B cell (primary cell): ENCODE measurements around the gene CACHD1. TPM values are rescaled to one million over a fixed set of nuclear protein-coding genes. Genes with fewer than 3 reads are reported as not detected.

Source experiments
- ATAC-seq: fragments of 200-7000 bp; cut with Tn5 transposase; one replicate; pipeline ENCODE4 v1.10.0; 2021; ENCODE audit warnings: low read depth, mild to moderate bottlenecking, moderate number of reproducible peaks, moderate library complexity
- CTCF ChIA-PET: fragments of 350-600 bp; sonication (Branson Sonifier 250); formaldehyde crosslinking; loops from one replicate; lab custom pipeline; 2021; ENCODE audit warnings: antibody characterized with exemption, inconsistent platforms; lab: Charles Lee
- POLR2A ChIA-PET: fragments of 350-600 bp; sonication (Branson Sonifier 250); formaldehyde crosslinking; loops from one replicate; lab custom pipeline; 2021; ENCODE audit warnings: antibody characterized with exemption; lab: Charles Lee
- DNase-seq: peaks from one replicate; pipeline ENCODE4 v3.0.0; 2013
- H2AFZ ChIP-seq: 2 replicates; pipeline ENCODE4 v1.6.1; 2012; ENCODE audit warnings: mild to moderate bottlenecking, low read depth, low read length; ENCODE audit not compliant: insufficient read depth, poor library complexity, severe bottlenecking
- H3K27ac ChIP-seq, 2 donors: 1 replicate in 1 of 2; 2 replicates in 1 of 2; pipeline ENCODE4 v1.5.1; 2012 to 2013; ENCODE audit warnings: low read length in 2 of 2, mild to moderate bottlenecking in 2 of 2, moderate library complexity in 1 of 2
- H3K27me3 ChIP-seq, 4 experiments: fragments of 200-600 bp in 1 of 4; sonication (generic) in 1 of 4; replicated peaks in 1 of 4; 1 replicate in 2 of 4; 2 replicates in 2 of 4; pipeline versions ENCODE4 v1.6.1 to v1.7.0; 2013 to 2016; ENCODE audit warnings: low read length in 3 of 4, mild to moderate bottlenecking in 2 of 4, mixed read lengths in 1 of 4, moderate library complexity in 1 of 4; ENCODE audit not compliant: insufficient read depth in 4 of 4, control insufficient read depth in 3 of 4; ENCODE audit errors: control extremely low read depth in 1 of 4
- H3K36me3 ChIP-seq, 2 experiments: replicated peaks in 1 of 2; 1 replicate in 1 of 2; 2 replicates in 1 of 2; pipeline versions ENCODE4 v1.6.1 to v1.7.1; 2013; ENCODE audit warnings: low read length in 1 of 2; ENCODE audit not compliant: insufficient read depth in 2 of 2, control insufficient read depth in 1 of 2; ENCODE audit errors: control extremely low read depth in 1 of 2, extremely low read depth in 1 of 2
- H3K4me1 ChIP-seq, 2 donors: fragments of 200-600 bp in 1 of 2; sonication (generic) in 1 of 2; 1 replicate in 1 of 2; 2 replicates in 1 of 2; pipeline versions ENCODE4 v1.5.1 to v1.6.1; 2013 to 2017; ENCODE audit warnings: low read length in 2 of 2; ENCODE audit not compliant: control insufficient read depth in 2 of 2, insufficient read depth in 2 of 2
- H3K4me2 ChIP-seq: replicated peaks from 2 replicates; pipeline ENCODE3; 2012; ENCODE audit warnings: mild to moderate bottlenecking, low read depth, low read length; ENCODE audit not compliant: poor library complexity, severe bottlenecking
- H3K4me3 ChIP-seq, 5 experiments: fragments of 200-600 bp in 1 of 5; sonication (generic) in 1 of 5; 1 replicate in 3 of 5; 2 replicates in 2 of 5; pipeline versions ENCODE4 v1.5.1 to v1.7.0; 2011 to 2016; ENCODE audit warnings: low read length in 4 of 5, mild to moderate bottlenecking in 4 of 5, low read depth in 2 of 5, control low read depth in 1 of 5, moderate library complexity in 1 of 5; ENCODE audit not compliant: insufficient read depth in 1 of 5; ENCODE audit errors: control extremely low read depth in 1 of 5, extremely low read depth in 1 of 5
- H3K79me2 ChIP-seq: fragments of 200-600 bp; sonication (generic); one replicate; pipeline ENCODE4 v1.6.0; 2016; ENCODE audit warnings: low read length; ENCODE audit not compliant: control insufficient read depth, insufficient read depth
- H3K9ac ChIP-seq: fragments of 200-600 bp; sonication (generic); 2 replicates; pipeline ENCODE4 v1.6.1; 2017; ENCODE audit warnings: mild to moderate bottlenecking, low read length, moderate library complexity
- H3K9me3 ChIP-seq, 3 donors: one replicate each; pipeline versions ENCODE4 v1.6.1 to v1.7.1; 2013; ENCODE audit warnings: low read length in 2 of 3; ENCODE audit not compliant: control insufficient read depth in 2 of 3, insufficient read depth in 1 of 3; ENCODE audit errors: control extremely low read depth in 1 of 3
- H4K20me1 ChIP-seq: 2 replicates; pipeline ENCODE4 v1.6.0; 2012; ENCODE audit warnings: mild to moderate bottlenecking, low read length; ENCODE audit not compliant: insufficient read depth, control insufficient read depth, poor library complexity, severe bottlenecking
- H3K27ac Mint-ChIP-seq: one replicate; pipeline ENCODE4 v1.8.0; 2021; ENCODE audit warnings: mixed read lengths
- H3K27me3 Mint-ChIP-seq: one replicate; pipeline ENCODE4 v1.8.0; 2021; ENCODE audit warnings: mixed read lengths
- H3K4me1 Mint-ChIP-seq: one replicate; pipeline ENCODE4 v1.8.0; 2021; ENCODE audit warnings: mixed read lengths
- H3K4me3 Mint-ChIP-seq: one replicate; pipeline ENCODE4 v1.8.0; 2021; ENCODE audit warnings: mixed read lengths
- H3K9me3 Mint-ChIP-seq: one replicate; pipeline ENCODE4 v1.8.0; 2022; ENCODE audit warnings: mixed read lengths; ENCODE audit not compliant: insufficient read depth
- CTCF ChIP-seq: fragments of 200-600 bp; IDR thresholded peaks from one replicate; pipeline ENCODE4 v1.8.0; 2022; ENCODE audit warnings: antibody characterized with exemption, mild to moderate bottlenecking
- EZH2 ChIP-seq: IDR thresholded peaks from 2 replicates; pipeline ENCODE4 v1.6.1; 2012; ENCODE audit warnings: borderline replicate concordance, low read depth, mild to moderate bottlenecking, moderate library complexity, low read length; ENCODE audit not compliant: insufficient read depth, poor library complexity, severe bottlenecking
- WGBS: methylation state at CpG from one replicate; pipeline ENCODE4 v1.1.5; 2013; ENCODE audit warnings: missing lambda C conversion rate; ENCODE audit not compliant: insufficient coverage; 5-methylcytosine and 5-hydroxymethylcytosine counted together
- intact Hi-C: fragments of 100-400 bp; cut with micrococcal nuclease; formaldehyde crosslinking; loops from one replicate; pipeline ENCODE4 v1.10.0; 2022
- polyA plus RNA-seq: library from polyadenylated mRNA; depleted of rRNA; stranded (reverse); fragments of >200 nt; gene quantifications from 2 replicates; pipeline ENCODE4 v1.2.3, GENCODE V29; 2012
- total RNA-seq, 2 donors: library from RNA; stranded (reverse); fragments of 120-200 nt in 1 of 2; gene quantifications; 1 replicate in 1 of 2; 2 replicates in 1 of 2; pipeline versions ENCODE4 v1.2.3 to v1.2.4, GENCODE V29; 2013 to 2022

The CACHD1 gene
- total and polyA plus RNA-seq, 2 donors (not counting 1 experiment from before 2014, with no cell fraction given) = not detected

- ATAC-seq (no peak), DNase-seq (no peak)
- no peaks in the 10 kb centered on the region for H4K20me1 ChIP-seq
- H3K79me2 ChIP-seq = no peaks in the 10 kb centered on the region
- no peak overlapping the region for H3K27ac ChIP-seq
- H3K27me3 ChIP-seq = no peaks in the 10 kb centered on the region
- no peaks in the 10 kb centered on the region for H3K4me1 ChIP-seq
- POLR2A ChIA-PET = no interaction called here
- Mint-ChIP-seq H3K27me3 (peaks cover 28% of the 10 kb centered on the region), H3K4me3 (no peak overlapping the region), H3K9me3 (no peaks in the 10 kb centered on the region), H3K27ac (no peak overlapping the region), H3K4me1 (no peaks in the 10 kb centered on the region)
- no peaks in the 10 kb centered on the region for H3K36me3 ChIP-seq
- H3K4me3 ChIP-seq = no peak overlapping the region
- H3K9me3 ChIP-seq = no peaks in the 10 kb centered on the region
- no peak overlapping the region for H3K4me2 ChIP-seq
- no peak overlapping the region for H2AFZ ChIP-seq
- WGBS = 83% methylated on average over 1 of the region's 1 CpG
- TF ChIP-seq CTCF (no peak), EZH2 (no peak)
- intact Hi-C loops = no loop called here
- CTCF ChIA-PET = interaction anchor here (0.6 kb wide), 1 partner anchor 11 kb away, joined by 3 read pairs; no protein-coding TSS in a partner anchor
- H3K9ac ChIP-seq = no peak overlapping the region
Measured at GRCh38 chr1:64479874-64480273, 9.9 kb downstream of the CACHD1 start.

GRCh38 chr1:64480999-64481772 lies 11.3 kb downstream of the CACHD1 start:
- intact Hi-C loops = no loop called here
- Histone ChIP-seq H3K4me3 (no peak overlapping the region), H3K79me2 (no peaks in the 10 kb centered on the region), H2AFZ (no peak overlapping the region), H3K9ac (no peak overlapping the region), H3K4me1 (no peaks in the 10 kb centered on the region), H3K36me3 (no peaks in the 10 kb centered on the region), H3K27me3 (peaks cover 0 to 2% (median 0%) of the 10 kb centered on the region in 4 experiments), H4K20me1 (no peaks in the 10 kb centered on the region), H3K4me2 (no peak overlapping the region), H3K9me3 (no peaks in the 10 kb centered on the region), H3K27ac (no peak overlapping the region)
- Mint-ChIP-seq H3K9me3 (no peaks in the 10 kb centered on the region), H3K4me1 (no peaks in the 10 kb centered on the region), H3K27me3 (peaks cover 36% of the 10 kb centered on the region), H3K27ac (no peak overlapping the region), H3K4me3 (no peak overlapping the region)
- ChIA-PET CTCF (no interaction called here), POLR2A (no interaction called here)
- no peak for TF ChIP-seq CTCF
- no peak for TF ChIP-seq EZH2
- ATAC-seq (no peak), DNase-seq (no peak)
- 95% methylated on average over 3 of the region's 4 CpGs for WGBS
